Suprapubic skin (tissue), 4 donors: ENCODE data around the gene PRDX6. TPM values are rescaled to one million over a fixed set of nuclear protein-coding genes. Genes with fewer than 3 reads are reported as not detected.

Experiments used
- DNase-seq, 2 donors: peaks; one replicate each; pipeline ENCODE4 v3.0.0-alpha.2; 2019; ENCODE audit warnings: low spot score in 2 of 2
- H3K27ac ChIP-seq: fragments of 200-600 bp; sonication (generic); one replicate; pipeline ENCODE4 v1.5.1; 2019
- H3K27me3 ChIP-seq: fragments of 200-600 bp; sonication (generic); one replicate; pipeline ENCODE4 v1.5.1; 2019
- H3K36me3 ChIP-seq: fragments of 200-600 bp; sonication (generic); one replicate; pipeline ENCODE4 v1.5.1; 2019
- H3K4me1 ChIP-seq: fragments of 200-600 bp; sonication (generic); one replicate; pipeline ENCODE4 v1.5.1; 2019
- H3K4me3 ChIP-seq: fragments of 200-600 bp; sonication (generic); one replicate; pipeline ENCODE4 v1.5.1; 2019; ENCODE audit warnings: mild to moderate bottlenecking
- H3K9me3 ChIP-seq: fragments of 200-600 bp; sonication (generic); one replicate; pipeline ENCODE4 v1.5.1; 2019
- CTCF ChIP-seq, 2 donors: fragments of 200-600 bp in 1 of 2; fragments of 450-650 bp in 1 of 2; sonication (generic) in 1 of 2; IDR thresholded peaks; one replicate each; pipeline ENCODE4 v1.5.1; 2016 to 2019; ENCODE audit warnings: antibody characterized with exemption in 2 of 2, mild to moderate bottlenecking in 1 of 2, moderate library complexity in 1 of 2
- EP300 ChIP-seq: sonication (generic); formaldehyde crosslinking; IDR thresholded peaks from one replicate; pipeline ENCODE4 v1.6.1; 2017; ENCODE audit warnings: antibody characterized with exemption
- POLR2A ChIP-seq, 2 donors: fragments of 450-650 bp; IDR thresholded peaks; one replicate each; pipeline ENCODE4 v1.6.1; 2017; ENCODE audit warnings: antibody characterized with exemption in 2 of 2, mild to moderate bottlenecking in 2 of 2, moderate library complexity in 2 of 2
- POLR2AphosphoS5 ChIP-seq, 3 donors: sonication (generic); formaldehyde crosslinking; IDR thresholded peaks; one replicate each; pipeline ENCODE4 v1.6.1; 2017; ENCODE audit warnings: antibody characterized with exemption in 3 of 3
- WGBS: methylation state at CpG from one replicate; pipeline ENCODE4 v1.1.5; 2018; 5-methylcytosine and 5-hydroxymethylcytosine counted together
- total RNA-seq, 4 donors: library from RNA; depleted of rRNA; stranded (reverse); fragments of >200 nt; gene quantifications; one replicate each; pipeline ENCODE4 v1.1.0, GENCODE V29; 2016

The PRDX6 gene
- 100 to 1,000 TPM; 151 to 223 (median 190) TPM for total RNA-seq

GRCh38 chr1:173477286-173478093 lies at the start of gene PRDX6:
TSS of gene PRDX6 (plus strand) at chr1:173477335. CDS start at chr1:173477398, 63 bp downstream.
- H3K9me3 ChIP-seq: no peaks in the 10 kb centered on the region
- peak within 1 kb of the TSS; percentile 93 for H3K4me3 ChIP-seq
- H3K27me3 ChIP-seq: no peaks in the 10 kb centered on the region
- H3K27ac ChIP-seq: peak within 1 kb of the TSS; percentile 98
- H3K36me3 ChIP-seq: peaks cover 15% of the 10 kb centered on the region
- DNase-seq: peak; percentile 92 to 96
- peak; percentile 23 to 72 (median 68) for TF ChIP-seq POLR2AphosphoS5 (IDR thresholded peaks at IDR 0.05)
- TF ChIP-seq POLR2A (IDR thresholded peaks at IDR 0.05): peak in 1 of 2 donors; percentile 56
- TF ChIP-seq CTCF (IDR thresholded peaks at IDR 0.05): no peak
- no peak for TF ChIP-seq EP300
- WGBS: under 1% methylated on average over 55 of the region's 69 CpGs
- peaks cover 38% of the 10 kb centered on the region for H3K4me1 ChIP-seq

- no peaks in the 10 kb centered on the region for H3K36me3 ChIP-seq
- DNase-seq: peak; percentile 88 to 92
- no peaks in the 10 kb centered on the region for H3K27me3 ChIP-seq
- peaks cover 26% of the 10 kb centered on the region for H3K4me1 ChIP-seq
- 18% methylated on average over 15 of the region's 15 CpGs for WGBS
- peak overlapping the region; percentile 87 for H3K27ac ChIP-seq
- TF ChIP-seq CTCF (IDR thresholded peaks at IDR 0.05) (peak; percentile 6 to 44), POLR2AphosphoS5 (IDR thresholded peaks at IDR 0.05) (no peak)
- H3K4me3 ChIP-seq: peak overlapping the region; percentile 33
- H3K9me3 ChIP-seq: no peaks in the 10 kb centered on the region
Observed at GRCh38 chr1:173429471-173430402, 47.4 kb upstream of the PRDX6 start.

GRCh38 chr1:173430677-173431303 lies 46.3 kb upstream of the PRDX6 start:
- WGBS: 2% methylated on average over 2 of the region's 2 CpGs
- no peaks in the 10 kb centered on the region for H3K27me3 ChIP-seq
- no peaks in the 10 kb centered on the region for H3K9me3 ChIP-seq
- TF ChIP-seq EP300 (no peak), POLR2A (IDR thresholded peaks at IDR 0.05) (no peak), POLR2AphosphoS5 (IDR thresholded peaks at IDR 0.05) (no peak), CTCF (IDR thresholded peaks at IDR 0.05) (no peak)
- H3K27ac ChIP-seq: no peak overlapping the region
- H3K36me3 ChIP-seq: no peaks in the 10 kb centered on the region
- no peak overlapping the region for H3K4me3 ChIP-seq
- peaks cover 26% of the 10 kb centered on the region for H3K4me1 ChIP-seq
- no peak for DNase-seq

GRCh38 chr1:173431304-173432045 lies 45.7 kb upstream of the PRDX6 start:
- Histone ChIP-seq H3K27ac (no peak overlapping the region), H3K36me3 (no peaks in the 10 kb centered on the region), H3K4me3 (no peak overlapping the region), H3K9me3 (no peaks in the 10 kb centered on the region), H3K27me3 (no peaks in the 10 kb centered on the region), H3K4me1 (peaks cover 26% of the 10 kb centered on the region)
- TF ChIP-seq POLR2A (IDR thresholded peaks at IDR 0.05) (no peak), CTCF (IDR thresholded peaks at IDR 0.05) (peak; percentile 59 to 82), POLR2AphosphoS5 (IDR thresholded peaks at IDR 0.05) (peak in 1 of 3 donors; percentile 11), EP300 (no peak)
- peak; percentile 91 to 93 for DNase-seq
- WGBS: 35% methylated on average over 6 of the region's 6 CpGs
